ENCODE measurements around the gene HTR4. TPM values are rescaled to one million over a fixed set of nuclear protein-coding genes. Genes with fewer than 3 reads are reported as not detected.

HTR4 gene
- total RNA-seq, 1 donor from 2014 or later = 0.22 TPM

DNA sequence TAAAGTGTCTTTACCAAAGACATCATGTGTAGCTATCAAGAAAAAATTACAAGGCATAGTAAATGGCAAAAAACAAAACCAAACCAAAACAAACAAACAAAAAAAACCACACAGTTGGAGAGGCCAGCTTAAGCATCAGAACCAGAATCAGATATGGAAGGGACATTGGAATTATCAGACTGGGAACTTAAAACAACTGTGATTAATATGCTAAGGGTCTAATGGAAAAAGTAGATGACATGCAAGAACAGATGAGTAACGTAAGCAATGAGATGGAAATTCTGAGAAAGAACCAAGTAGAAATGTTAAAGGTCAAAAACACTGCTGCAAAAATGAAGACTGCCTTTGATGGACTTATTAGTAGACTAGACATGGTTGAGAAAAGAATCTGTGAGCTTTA is 194.7 kb downstream of the HTR4 start:
- no peak for DNase-seq
- ATAC-seq (ENCODE audit: poor library complexity) = no peak
- intact Hi-C loops (cut with DNase I) = no loop called here

DNA sequence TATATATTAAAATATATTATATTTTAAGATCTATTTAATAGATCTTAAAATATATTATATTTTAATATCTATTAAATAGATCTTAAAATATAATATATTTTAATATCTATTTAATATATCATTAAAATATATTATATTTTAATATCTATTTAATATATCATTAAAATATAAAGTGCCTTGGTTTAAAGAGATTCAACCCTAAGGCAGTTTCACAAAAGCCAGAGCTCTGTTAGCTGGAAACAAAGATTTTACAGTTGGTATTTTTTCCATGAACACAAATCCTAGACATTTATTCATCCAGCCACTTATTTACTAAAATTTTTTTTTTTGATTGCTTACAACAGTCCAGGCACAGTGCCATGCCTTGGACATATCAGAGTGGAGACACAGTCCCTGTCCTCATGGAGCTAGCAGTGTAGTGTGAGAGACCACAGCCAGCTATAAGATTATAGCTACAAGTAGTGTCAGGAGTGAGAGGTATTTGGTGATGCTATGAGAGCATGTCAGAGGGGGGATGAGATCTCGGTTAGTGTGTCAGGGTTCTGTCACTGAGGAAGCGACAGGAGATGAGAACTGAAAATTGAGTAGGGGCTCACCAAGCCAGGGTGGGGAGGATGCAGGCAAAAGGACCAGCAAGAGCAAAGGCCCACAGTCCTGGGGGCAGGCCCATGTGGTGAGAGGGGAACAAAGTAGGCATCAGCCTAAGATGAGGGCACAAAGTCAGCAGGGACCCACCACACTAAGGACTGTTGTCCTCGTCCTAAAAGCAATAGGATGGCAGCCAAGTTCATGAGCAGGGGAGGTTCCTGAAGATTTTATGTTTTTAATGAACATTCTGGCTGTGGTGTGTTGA is 196.1 kb downstream of the HTR4 start:
- DNase-seq (no peak), ATAC-seq (ENCODE audit: poor library complexity) (no peak)
- intact Hi-C loops (cut with DNase I) = no loop called here

DNA sequence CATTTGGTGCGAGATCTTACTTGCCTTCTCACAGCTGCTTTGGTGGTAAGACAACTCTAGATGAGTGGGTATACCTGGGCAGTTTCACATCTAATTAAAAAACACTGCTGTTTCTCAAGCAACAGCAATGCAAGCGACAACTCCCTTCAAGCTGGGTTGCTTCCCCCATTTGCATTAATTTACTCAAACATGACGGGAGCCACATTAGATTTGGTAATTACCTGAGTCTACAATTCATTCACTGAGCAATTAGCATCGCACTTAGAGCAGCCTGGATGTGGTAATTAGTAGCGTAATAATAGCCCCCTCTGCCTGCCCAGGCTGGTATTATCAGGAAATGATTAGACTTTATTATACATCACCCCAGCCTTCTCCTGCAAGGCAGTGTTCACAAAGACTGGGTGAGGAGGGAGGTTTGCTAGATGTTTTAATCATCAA is 197.1 kb downstream of the HTR4 start:
- DNase-seq (no peak), ATAC-seq (ENCODE audit: poor library complexity) (no peak)
- intact Hi-C loops (cut with DNase I) = no loop called here

DNA sequence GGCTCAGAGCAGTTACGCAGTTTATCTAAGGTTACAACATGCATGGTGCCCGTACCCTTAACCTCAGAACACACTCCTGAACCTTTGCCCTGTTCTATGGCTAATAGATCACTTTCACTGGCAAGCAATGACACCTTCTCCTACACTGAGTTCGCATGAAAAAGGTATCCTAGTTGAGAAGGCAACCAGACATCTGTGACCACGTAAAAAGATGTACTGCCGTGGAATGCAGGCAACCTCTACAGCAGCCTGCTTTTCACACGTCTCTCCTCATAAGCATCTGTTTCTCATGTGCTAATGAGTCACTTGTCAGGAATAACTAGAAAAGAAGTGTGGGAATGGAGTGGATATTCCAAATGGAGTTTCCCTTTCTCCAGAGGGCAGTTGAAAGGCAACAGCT is 199.1 kb downstream of the HTR4 start:
- no peak for DNase-seq
- ATAC-seq (ENCODE audit: poor library complexity) = peak; percentile 50
- intact Hi-C loops (cut with DNase I) = no loop called here

DNA sequence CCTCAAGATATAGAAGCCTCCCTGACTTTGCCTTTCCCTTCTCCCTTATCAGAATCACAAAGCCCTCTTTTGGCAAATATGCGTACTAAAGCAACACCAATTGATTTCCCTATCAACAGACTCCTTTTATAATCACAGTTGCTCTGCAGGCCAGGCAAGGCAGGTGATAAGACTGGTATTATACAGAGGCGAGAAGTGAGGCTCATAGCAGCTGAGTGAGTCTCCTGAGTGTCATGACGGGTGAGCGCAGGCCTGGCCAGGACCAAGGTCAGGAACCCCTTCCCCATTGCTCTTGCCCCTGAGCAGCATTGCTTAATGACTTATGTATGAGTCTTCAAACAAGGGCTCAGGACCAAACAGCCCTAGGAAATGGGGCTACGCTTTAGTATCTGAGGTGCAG is 199.8 kb downstream of the HTR4 start:
- intact Hi-C loops (cut with DNase I) = no loop called here
- ATAC-seq (ENCODE audit: poor library complexity) (peak; percentile 73), DNase-seq (peak; percentile 44)

DNA sequence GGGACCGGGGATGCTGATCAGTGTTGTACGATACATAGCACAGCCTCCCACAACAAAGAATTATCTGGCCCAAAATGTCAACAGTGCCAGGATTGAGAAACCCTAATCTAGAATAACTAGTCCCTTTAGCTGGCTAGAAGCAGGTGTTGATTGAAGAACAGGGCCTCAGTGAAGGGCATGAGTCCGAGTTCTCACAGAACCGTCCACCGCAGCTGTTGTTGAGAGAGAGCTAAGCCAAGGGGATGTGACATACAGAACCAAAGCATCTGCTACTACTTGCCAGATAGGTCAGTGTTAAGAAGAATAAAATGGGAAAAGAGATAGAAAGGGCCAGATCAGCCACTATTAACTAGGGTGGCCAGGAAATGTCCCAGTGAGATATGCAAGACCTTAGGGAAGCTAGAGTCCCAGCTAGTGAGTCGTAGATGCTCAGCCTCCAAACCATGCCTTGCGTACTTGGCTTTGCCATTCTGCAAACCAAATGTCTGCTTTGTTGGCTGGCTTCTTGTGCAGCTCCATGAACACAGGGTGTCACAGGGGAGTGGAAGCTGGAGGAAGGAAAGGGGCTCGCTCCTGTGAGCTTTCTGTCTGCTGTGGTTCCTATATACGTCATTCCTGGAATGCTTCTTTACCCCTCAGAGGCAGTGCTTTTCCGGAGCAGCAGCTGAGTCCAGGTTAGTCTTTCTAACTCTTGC is 201.7 kb downstream of the HTR4 start:
- ATAC-seq (ENCODE audit: poor library complexity) (peak; percentile 80), DNase-seq (peak; percentile 54)
- intact Hi-C loops (cut with DNase I) = no loop called here

DNA sequence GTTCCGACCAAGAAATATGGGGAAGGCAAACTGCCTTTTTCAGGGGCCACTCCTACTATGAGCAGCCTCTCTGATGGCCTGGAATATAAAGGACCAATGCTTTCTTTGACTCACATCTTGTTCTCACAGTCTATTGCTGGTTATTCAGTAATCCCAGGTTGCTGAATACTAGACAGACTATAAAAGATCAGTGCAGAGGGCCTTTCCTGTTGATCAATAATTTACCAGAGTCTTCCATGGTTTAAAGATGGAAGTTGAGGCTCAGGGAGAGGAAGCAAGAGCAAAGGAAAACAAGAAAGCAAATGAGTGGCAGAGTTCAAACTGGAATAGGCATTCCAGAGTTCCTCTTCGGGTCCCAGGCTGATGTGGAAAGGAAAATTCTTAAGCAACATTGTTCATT is 207.7 kb downstream of the HTR4 start:
- no peak for ATAC-seq (ENCODE audit: poor library complexity)
- intact Hi-C loops (cut with DNase I) = no loop called here
- no peak for DNase-seq

DNA sequence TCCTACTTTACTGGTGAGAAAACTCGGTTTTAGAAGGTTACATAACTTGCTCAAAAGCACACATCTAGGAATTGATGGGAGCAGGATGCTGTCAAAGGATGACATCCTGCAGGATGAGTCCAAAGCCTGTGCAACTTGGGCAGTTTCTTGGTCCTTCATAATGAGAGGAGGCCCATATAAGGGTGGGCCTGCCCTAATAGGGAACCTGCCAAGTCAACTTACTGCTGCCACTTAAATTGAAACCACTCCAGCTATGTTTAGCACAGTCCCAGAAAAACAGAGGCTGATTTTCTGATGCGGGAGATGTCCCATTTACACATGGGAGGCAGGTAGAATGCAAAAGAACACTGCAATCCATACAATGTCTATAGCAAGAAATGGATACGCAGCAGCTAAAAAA is 208.7 kb downstream of the HTR4 start:
- ATAC-seq (ENCODE audit: poor library complexity) (peak; percentile 69), DNase-seq (no peak)

DNA sequence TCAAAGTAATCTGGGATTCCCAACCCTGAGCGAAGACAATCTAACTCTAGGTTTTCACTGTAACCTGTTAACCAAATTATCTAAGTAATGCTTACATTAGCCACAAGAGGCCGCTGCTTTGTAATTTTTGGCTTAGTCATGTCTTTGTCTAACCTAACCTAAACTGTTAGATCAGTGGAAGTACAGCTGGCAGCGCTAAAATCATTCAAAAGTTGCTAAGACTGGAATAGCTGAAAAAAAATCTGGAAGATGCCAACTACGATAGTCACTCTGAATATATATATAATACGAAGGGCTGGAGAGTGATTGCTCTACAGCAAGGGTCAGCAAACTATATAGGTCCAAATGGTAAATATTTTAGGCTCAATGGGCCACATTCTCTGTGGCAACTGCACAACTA is 210.3 kb downstream of the HTR4 start:
- DNase-seq (no peak), ATAC-seq (ENCODE audit: poor library complexity) (peak; percentile 84)
- intact Hi-C loops (cut with DNase I) = loop anchor here (5.0 kb wide), 1 partner anchor 283 kb away; no protein-coding TSS in a partner anchor

More for the DNA sequence above, 208.7 kb downstream of the HTR4 start:
- intact Hi-C loops (cut with DNase I) = no loop called here

DNA sequence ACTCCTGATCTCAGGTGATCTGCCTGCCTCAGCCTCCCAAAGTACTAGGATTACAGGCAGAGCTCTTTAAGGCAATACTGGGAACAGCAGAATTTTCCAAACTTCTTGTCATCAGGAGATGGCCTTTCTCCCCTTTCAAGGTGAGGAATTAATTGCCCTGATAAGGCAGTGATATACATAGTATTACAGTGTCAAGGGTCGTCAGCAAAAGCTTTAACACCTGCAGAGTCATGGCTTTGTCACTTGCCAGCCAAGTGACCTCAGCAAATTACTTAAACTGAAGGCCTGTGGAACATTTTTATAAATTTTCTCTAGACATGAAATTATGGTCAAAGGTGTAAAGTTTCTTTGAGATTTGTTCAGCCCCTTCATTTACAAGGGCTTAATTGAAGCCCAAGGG is 211.1 kb downstream of the HTR4 start:
- intact Hi-C loops (cut with DNase I) = loop anchor here (5.0 kb wide), 1 partner anchor 284 kb away; no protein-coding TSS in a partner anchor
- ATAC-seq (ENCODE audit: poor library complexity) (no peak), DNase-seq (no peak)

DNA sequence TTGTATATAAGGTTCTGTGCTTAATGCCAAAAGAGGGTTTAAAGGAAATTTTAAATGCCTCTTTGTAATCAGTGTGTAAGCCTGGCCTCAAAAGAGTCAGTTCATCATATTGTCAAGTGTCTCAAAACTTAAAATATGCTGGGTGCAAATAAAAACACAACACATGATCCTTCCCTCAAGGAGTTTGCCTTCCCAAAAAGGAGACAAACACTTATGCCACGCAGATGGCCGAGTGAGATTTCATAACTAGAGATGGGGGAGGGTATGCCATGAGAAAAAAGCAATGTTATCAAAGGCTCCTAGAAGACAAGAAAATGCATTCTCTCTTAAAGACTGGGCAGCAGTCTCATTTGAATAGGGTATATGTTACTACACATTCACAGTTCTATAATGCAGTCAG is 215.4 kb downstream of the HTR4 start:
- DNase-seq (no peak), ATAC-seq (ENCODE audit: poor library complexity) (no peak)
- intact Hi-C loops (cut with DNase I) = no loop called here

DNA sequence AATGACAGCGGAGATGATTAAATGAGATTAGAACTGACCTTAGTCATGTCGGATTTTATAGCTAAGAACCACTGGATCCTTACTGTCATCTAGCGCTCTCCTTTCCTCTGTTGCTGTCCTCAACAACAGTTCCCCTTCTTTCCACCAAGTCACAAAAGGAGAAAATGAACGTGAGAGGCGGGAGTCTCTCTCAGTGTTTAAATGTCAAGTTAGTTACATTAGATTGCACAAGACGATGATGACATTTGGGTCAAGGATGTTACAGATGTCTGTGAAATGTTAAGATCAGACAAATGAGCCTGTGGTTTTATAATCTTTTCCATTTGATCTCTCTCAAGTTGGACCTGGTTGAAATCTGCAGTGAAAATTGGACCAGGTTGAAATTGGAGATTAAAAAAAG is 217.1 kb downstream of the HTR4 start:
- intact Hi-C loops (cut with DNase I) = no loop called here
- DNase-seq (no peak), ATAC-seq (ENCODE audit: poor library complexity) (no peak)

DNA sequence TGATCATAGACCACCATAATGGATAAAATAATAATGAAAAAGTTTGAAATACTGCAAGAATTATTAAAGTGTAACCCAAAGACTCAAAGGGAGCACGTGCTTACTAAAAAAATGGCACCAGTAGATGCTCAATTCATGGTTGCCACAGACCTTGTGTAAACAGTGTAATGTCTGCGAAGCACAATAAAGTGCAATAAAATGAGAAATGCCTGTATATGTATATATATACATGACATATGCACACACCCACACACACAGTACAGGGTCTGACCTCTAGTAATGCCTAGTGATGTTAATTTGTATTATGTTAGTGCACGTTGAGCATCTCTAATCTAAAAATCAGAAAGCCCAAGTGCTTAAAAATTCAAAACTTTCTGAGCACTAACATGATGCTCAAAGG is 218.3 kb downstream of the HTR4 start:
- ATAC-seq (ENCODE audit: poor library complexity) (no peak), DNase-seq (no peak)
- intact Hi-C loops (cut with DNase I) = no loop called here

DNA sequence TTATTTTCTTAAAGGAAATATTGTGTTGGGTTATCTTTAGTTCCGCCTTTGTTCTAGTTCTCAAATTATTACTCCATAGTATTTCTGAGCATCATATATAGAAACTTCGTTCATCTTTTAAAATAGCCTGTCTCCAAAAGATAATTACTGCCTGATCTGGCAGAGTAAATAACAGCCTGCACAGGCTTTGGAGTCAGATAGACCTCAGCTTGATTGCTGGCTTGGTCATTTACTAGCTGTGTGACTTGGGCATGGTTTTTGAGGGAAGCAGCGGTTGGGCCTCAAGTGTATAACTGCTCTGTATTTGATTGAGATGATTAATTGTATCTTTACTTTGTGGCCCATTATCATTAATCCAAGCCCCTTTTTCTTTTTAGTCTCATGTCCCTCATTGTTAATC is 220.5 kb downstream of the HTR4 start:
- ATAC-seq (ENCODE audit: poor library complexity) = no peak
- DNase-seq = no peak

More for the DNA sequence above, 220.5 kb downstream of the HTR4 start:
- intact Hi-C loops (cut with DNase I) = no loop called here

Other genes starting within 250 kb of the HTR4 start
- 5.6 TPM for gene ADRB2, start 172.1 kb upstream of the HTR4 start, total RNA-seq